Gastrocnemius medialis (tissue), 4 donors: ENCODE measurements around the gene TBCD. TPM values are rescaled to one million over a fixed set of nuclear protein-coding genes. Genes with fewer than 3 reads are reported as not detected.
"Not testable (repeated sequence)": the region's sequence is repeated elsewhere in the genome, so short reads cannot be mapped to it uniquely, and the experiment has no call there.

Experiments
- ATAC-seq, 2 donors: fragments of 150-250 bp; one replicate each; pipeline ENCODE4 v1.9.1; 2016
- DNase-seq, 2 donors: peaks; one replicate each; pipeline ENCODE4 v3.0.0-alpha.2; 2019
- H3K27ac ChIP-seq, 4 donors: fragments of 200-600 bp; sonication (generic); 1 replicate in 1 of 4; 2 replicates in 3 of 4; pipeline ENCODE4 v1.5.1; 2016 to 2018; ENCODE audit warnings: mild to moderate bottlenecking in 2 of 4, moderate library complexity in 1 of 4
- H3K27me3 ChIP-seq, 3 donors: fragments of 200-600 bp; sonication (generic) in 2 of 3; 1 replicate in 1 of 3; 2 replicates in 2 of 3; pipeline versions ENCODE4 v1.5.1 to v1.6.0; 2016 to 2019; ENCODE audit warnings: mild to moderate bottlenecking in 1 of 3, moderate library complexity in 1 of 3
- H3K36me3 ChIP-seq, 2 donors: fragments of 200-600 bp; sonication (generic) in 1 of 2; one replicate each; pipeline ENCODE4 v1.5.1; 2017 to 2018
- H3K4me1 ChIP-seq, 2 donors: fragments of 200-600 bp; sonication (generic) in 1 of 2; one replicate each; pipeline ENCODE4 v1.5.1; 2016 to 2017; ENCODE audit warnings: mild to moderate bottlenecking in 2 of 2
- H3K4me3 ChIP-seq, 4 donors: fragments of 200-600 bp; sonication (generic) in 3 of 4; 1 replicate in 1 of 4; 2 replicates in 3 of 4; pipeline ENCODE4 v1.5.1; 2016 to 2019; ENCODE audit warnings: mild to moderate bottlenecking in 2 of 4
- H3K9me3 ChIP-seq, 3 donors: fragments of 200-600 bp; sonication (generic) in 2 of 3; 1 replicate in 1 of 3; 2 replicates in 2 of 3; pipeline ENCODE4 v1.5.1; 2016 to 2019
- POLR2A ChIP-seq, 2 donors: fragments of 450-650 bp; IDR thresholded peaks; one replicate each; pipeline ENCODE4 v1.6.1; 2017; ENCODE audit warnings: antibody characterized with exemption in 2 of 2, mild to moderate bottlenecking in 2 of 2, moderate library complexity in 2 of 2
- in situ Hi-C, 4 donors: fragments of 200-750 bp; cut with MboI; loops; one replicate each; pipeline versions ENCODE4 v1.15.0 to v1.8.0; 2017; ENCODE audit warnings: low sequenced_read_pairs in 4 of 4
- intact Hi-C: fragments of 100-400 bp; cut with DNase I; formaldehyde crosslinking; loops from one replicate; pipeline ENCODE4 v1.15.1; 2023; ENCODE audit warnings: low total_unique reads
- total RNA-seq, 4 donors: library from RNA; depleted of rRNA; stranded (reverse); fragments of >200 nt; gene quantifications; one replicate each; pipeline versions ENCODE4 v1.1.0 to v1.2.3, GENCODE V29; 2016
- TF ChIP-seq, protein P1 (sequence below), 5 experiments: fragments of 450-650 bp in 3 of 5; fragments of 200-600 bp in 2 of 5; sonication (generic) in 2 of 5; IDR thresholded peaks in 4 of 5; conservative IDR thresholded peaks in 1 of 5; 1 replicate in 4 of 5; 2 replicates in 1 of 5; pipeline ENCODE4 v1.5.1; 2016 to 2019; ENCODE audit warnings: antibody characterized with exemption in 5 of 5, mild to moderate bottlenecking in 3 of 5, moderate library complexity in 3 of 5

Gene TBCD
- total RNA-seq, 4 donors from 2014 or later: 18.0 to 50.4 (median 33.3) TPM

DNA sequence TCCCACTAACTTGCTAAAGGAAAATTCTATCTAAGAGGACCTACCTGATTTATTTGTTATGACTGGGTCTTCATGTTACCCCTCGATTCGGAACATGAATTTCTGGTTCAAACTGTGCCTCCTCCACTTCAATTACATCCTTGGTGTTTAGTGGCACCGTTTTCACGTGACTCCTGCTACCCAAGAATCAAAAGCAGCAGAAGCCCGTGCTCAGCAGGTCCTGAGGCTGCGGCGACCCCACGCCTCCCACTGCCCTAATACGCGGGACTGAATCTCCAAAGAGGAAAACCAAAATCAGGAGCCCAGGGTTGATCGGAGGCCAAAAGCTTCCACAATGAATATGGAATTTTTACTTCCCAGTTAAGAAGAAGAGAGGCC lies 233.6 kb downstream of the TBCD start:
- in situ Hi-C loops: no loop called here
- H3K4me1 ChIP-seq: no peaks in the 10 kb centered on the region
- no peak for ATAC-seq
- no peak for DNase-seq
- H3K4me3 ChIP-seq: no peak overlapping the region
- no peaks in the 10 kb centered on the region for H3K36me3 ChIP-seq
- no peak overlapping the region for H3K27ac ChIP-seq
- H3K27me3 ChIP-seq: no peaks in the 10 kb centered on the region
- H3K9me3 ChIP-seq: no peaks in the 10 kb centered on the region
- intact Hi-C loops: no loop called here
- TF ChIP-seq, protein P1, sequence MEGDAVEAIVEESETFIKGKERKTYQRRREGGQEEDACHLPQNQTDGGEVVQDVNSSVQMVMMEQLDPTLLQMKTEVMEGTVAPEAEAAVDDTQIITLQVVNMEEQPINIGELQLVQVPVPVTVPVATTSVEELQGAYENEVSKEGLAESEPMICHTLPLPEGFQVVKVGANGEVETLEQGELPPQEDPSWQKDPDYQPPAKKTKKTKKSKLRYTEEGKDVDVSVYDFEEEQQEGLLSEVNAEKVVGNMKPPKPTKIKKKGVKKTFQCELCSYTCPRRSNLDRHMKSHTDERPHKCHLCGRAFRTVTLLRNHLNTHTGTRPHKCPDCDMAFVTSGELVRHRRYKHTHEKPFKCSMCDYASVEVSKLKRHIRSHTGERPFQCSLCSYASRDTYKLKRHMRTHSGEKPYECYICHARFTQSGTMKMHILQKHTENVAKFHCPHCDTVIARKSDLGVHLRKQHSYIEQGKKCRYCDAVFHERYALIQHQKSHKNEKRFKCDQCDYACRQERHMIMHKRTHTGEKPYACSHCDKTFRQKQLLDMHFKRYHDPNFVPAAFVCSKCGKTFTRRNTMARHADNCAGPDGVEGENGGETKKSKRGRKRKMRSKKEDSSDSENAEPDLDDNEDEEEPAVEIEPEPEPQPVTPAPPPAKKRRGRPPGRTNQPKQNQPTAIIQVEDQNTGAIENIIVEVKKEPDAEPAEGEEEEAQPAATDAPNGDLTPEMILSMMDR (IDR thresholded peaks at IDR 0.05 in 4 of 5, conservative IDR thresholded peaks at IDR 0.05 in 1 of 5): no peak
- TF ChIP-seq POLR2A (IDR thresholded peaks at IDR 0.05): no peak

DNA sequence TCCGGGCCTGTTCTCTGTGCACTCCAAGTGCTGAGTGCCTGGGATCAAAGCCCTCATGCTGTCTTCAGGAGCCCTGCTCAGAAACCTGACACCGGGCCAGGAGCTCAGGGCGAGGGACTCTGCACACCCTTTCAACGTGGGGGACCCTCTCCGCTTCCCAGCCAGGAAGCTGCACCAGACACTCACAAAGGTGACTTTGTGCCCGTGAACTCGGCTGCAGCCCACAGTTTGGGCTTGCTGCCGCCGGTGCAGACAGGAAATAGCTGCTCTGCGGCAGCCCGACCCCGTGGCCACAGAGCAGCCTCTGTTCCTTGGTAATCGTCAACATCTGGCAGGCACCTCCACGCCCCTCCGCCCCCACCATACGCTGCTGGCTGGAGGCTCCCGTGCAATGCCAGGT lies 234.1 kb downstream of the TBCD start:
- no peak overlapping the region for H3K27ac ChIP-seq
- no peaks in the 10 kb centered on the region for H3K9me3 ChIP-seq
- H3K4me1 ChIP-seq: no peaks in the 10 kb centered on the region
- in situ Hi-C loops: no loop called here
- DNase-seq (no peak), ATAC-seq (no peak)
- H3K4me3 ChIP-seq: no peak overlapping the region
- intact Hi-C loops: no loop called here
- TF ChIP-seq, protein P1 (IDR thresholded peaks at IDR 0.05 in 4 of 5, conservative IDR thresholded peaks at IDR 0.05 in 1 of 5): no peak
- no peak for TF ChIP-seq POLR2A (IDR thresholded peaks at IDR 0.05)
- H3K36me3 ChIP-seq: no peaks in the 10 kb centered on the region
- no peaks in the 10 kb centered on the region for H3K27me3 ChIP-seq

DNA sequence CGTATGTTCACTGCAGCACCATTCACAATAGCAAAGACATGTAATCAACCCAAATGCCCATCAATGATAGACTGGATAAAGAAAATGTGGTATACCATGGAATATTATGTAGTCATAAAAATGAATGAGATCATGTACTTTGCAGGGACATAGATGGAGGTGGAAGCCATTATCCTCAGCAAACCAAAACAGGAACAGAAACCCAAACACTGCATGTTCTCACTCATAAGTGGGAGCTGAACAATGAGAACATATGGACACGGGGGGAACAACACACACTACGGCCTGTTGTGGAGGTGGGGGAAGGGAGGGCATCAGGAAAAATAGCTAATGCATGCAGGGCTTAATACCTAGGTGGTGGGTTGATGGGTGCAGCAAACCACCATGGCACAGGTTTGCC lies 237.2 kb downstream of the TBCD start:
- H3K4me3 ChIP-seq, ATAC-seq, H3K9me3 ChIP-seq, H3K27me3 ChIP-seq, in situ Hi-C loops, intact Hi-C loops, H3K36me3 ChIP-seq, H3K27ac ChIP-seq, DNase-seq, H3K4me1 ChIP-seq: not testable (repeated sequence)

DNA sequence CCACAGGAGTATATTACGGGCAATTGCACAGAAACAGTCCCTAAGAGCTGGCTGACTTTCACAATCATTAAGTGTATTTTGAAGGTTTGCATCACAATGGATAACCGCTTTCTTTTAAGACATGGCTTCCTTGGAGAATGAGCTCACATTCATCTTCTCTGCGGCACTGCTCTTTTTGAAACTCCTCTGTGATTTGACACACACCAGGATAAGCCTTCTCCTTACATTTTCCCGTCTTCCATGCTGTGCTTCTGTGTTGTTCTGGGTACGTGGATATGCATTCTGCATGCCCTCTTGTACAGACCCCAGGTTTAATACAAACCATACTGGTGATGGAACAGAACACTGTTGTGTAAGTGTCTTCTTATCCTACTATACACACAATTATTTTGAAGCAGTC lies 238.0 kb downstream of the TBCD start:
- H3K27me3 ChIP-seq: no peaks in the 10 kb centered on the region
- no peak for TF ChIP-seq POLR2A (IDR thresholded peaks at IDR 0.05)
- TF ChIP-seq, protein P1 (IDR thresholded peaks at IDR 0.05 in 4 of 5, conservative IDR thresholded peaks at IDR 0.05 in 1 of 5): no peak
- intact Hi-C loops (no loop called here), in situ Hi-C loops (no loop called here)
- no peak for ATAC-seq
- no peak for DNase-seq
- no peak overlapping the region for H3K27ac ChIP-seq
- peaks cover 0 to 9% (median 0%) of the 10 kb centered on the region in 3 donors for H3K9me3 ChIP-seq
- H3K36me3 ChIP-seq: no peaks in the 10 kb centered on the region
- no peak overlapping the region for H3K4me3 ChIP-seq
- no peaks in the 10 kb centered on the region for H3K4me1 ChIP-seq

DNA sequence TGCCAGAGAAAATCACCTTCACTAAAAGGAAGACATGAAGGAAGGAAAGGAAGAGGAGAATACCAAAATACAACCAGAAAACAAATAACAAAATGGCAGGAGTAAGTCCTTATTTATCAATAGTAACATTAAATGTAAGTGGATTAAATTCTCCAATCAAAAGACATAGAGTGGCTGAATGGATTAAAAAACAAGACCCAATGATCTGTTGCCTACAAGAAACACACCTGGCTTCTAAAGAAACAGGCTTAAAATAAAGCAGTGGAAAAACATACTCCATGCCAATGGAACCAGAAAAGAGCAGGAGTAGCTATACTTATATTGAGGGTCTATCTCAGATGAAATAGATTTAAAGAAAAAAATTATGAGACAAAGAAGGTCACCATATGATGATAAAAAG lies 241.1 kb downstream of the TBCD start:
- no peaks in the 10 kb centered on the region for H3K36me3 ChIP-seq
- in situ Hi-C loops (no loop called here), intact Hi-C loops (no loop called here)
- TF ChIP-seq, protein P1 (IDR thresholded peaks at IDR 0.05 in 4 of 5, conservative IDR thresholded peaks at IDR 0.05 in 1 of 5): no peak
- TF ChIP-seq POLR2A (IDR thresholded peaks at IDR 0.05): no peak
- DNase-seq (no peak), ATAC-seq (no peak)
- H3K27me3 ChIP-seq: no peaks in the 10 kb centered on the region
- no peak overlapping the region for H3K4me3 ChIP-seq
- no peaks in the 10 kb centered on the region for H3K4me1 ChIP-seq
- H3K27ac ChIP-seq: no peak overlapping the region
- H3K9me3 ChIP-seq: peaks cover 0 to 9% (median 0%) of the 10 kb centered on the region in 3 donors

Other genes with a start within 250 kb of the TBCD start
- 100 to 1,000 TPM in 1 of 4 donors, 10 to 100 TPM in 3; 70.7 to 109 (median 85.0) TPM for gene FOXK2, start 232.3 kb upstream of the TBCD start, total RNA-seq
- gene WDR45B, start 103.6 kb upstream of the TBCD start, total RNA-seq: 10 to 100 TPM; 28.0 to 39.2 (median 34.8) TPM
- gene RAB40B, start 53.4 kb upstream of the TBCD start, total RNA-seq: 10 to 100 TPM; 19.0 to 52.7 (median 24.4) TPM
- 1 to 10 TPM; 2.3 to 7.9 (median 3.9) TPM for gene FN3KRP, start 35.4 kb upstream of the TBCD start, total RNA-seq
- 1 to 10 TPM; 1.1 to 5.5 (median 2.7) TPM for gene FN3K, start 16.4 kb upstream of the TBCD start, total RNA-seq
- gene ZNF750, start 88.0 kb downstream of the TBCD start, total RNA-seq: 10 to 100 TPM in 2 of 4 donors, 1 to 10 TPM in 2; 2.5 to 17.8 (median 11.7) TPM